Measurements from ENCODE around the gene LDHD.

Gene LDHD

GRCh38 chr16:75075688-75076268 lies 40.8 kb downstream of the LDHD start:
- no peak for DNase-seq

DNA sequence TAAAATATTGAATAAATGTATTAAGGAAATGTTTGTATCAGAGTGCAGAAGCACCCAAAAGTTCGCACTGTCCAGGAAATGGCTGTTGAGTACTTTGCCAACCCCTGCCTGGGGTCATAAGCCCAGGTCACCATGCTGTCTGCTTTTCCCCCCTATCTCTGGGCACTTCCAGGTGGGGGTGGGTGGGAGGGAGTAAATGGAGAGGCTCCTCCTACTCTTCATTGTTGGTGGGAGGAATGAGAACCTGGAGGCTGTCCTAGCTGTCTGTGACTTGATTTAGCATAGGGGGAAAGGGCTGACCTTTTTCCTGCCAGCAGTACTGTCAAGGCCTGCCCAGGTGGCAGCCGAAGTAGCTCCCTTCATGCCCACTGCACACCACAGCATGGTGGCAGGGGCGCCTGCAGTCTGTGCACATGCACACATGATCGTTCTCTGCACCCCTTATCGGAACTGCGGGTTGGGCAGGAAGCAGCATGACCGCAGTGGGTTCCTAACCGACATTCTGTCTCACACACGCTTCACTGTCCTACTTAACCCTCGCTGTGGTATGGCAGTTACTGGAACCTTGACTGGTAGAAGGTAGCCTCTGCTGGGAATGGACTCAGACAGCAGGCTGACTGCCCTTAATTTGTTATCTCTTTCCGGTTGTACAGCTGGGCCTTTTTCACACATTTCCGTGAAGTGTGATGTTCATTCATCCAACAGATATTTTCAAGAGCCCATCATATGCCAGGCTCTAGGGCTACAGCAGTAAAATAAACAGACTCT lies 41.5 kb downstream of the LDHD start:
- no peak for DNase-seq

- DNase-seq = no peak
These were observed 42.2 kb downstream of the LDHD start for GRCh38 chr16:75074304-75074793.

DNA sequence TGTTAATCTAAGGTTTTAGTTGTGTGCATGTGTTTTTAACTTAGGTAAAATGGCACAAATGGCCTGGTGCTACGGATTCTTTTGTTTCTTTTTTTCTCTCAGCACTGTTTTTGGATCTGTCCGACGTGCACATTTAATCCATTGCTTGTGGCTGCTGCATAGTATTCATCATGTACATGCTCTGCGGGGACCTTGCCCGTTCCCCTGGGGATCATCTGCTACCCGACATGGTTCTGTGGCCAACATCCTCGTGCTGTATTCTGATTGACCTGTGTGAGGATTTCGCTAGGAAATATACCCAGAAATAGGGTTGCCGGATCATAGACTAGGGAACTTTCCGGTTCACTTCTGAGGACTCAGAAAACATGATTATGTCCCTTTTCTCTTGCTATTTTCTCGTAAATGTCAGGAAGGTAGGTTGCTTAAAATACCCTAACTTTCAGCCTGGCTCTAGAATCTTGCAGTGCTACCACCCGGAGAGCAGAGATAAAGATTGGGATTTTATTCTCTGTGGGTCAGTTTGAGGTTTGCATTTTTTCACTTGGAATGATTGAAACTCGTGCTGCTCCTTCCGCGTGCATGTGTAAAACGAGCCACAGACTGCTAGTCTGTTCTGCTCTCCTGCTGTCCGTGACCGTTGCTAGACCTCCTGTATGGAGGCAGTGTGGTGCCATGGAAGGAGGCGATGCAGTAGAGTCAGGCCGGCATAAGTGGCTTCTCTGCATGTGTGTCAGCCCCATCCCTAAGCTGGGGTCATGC lies 42.9 kb downstream of the LDHD start:
- no peak for DNase-seq

- no peak for DNase-seq
These were observed 44.2 kb downstream of the LDHD start for GRCh38 chr16:75072239-75072947.

GRCh38 chr16:75071621-75072020 lies 45.0 kb downstream of the LDHD start:
- no peak for DNase-seq

GRCh38 chr16:75070012-75070841 lies 46.4 kb downstream of the LDHD start:
- no peak for DNase-seq

GRCh38 chr16:75068085-75069031 lies 48.2 kb downstream of the LDHD start:
- DNase-seq = no peak

GRCh38 chr16:75066861-75067447 lies 49.6 kb downstream of the LDHD start:
- DNase-seq = no peak

GRCh38 chr16:75065521-75066149 lies 50.9 kb downstream of the LDHD start:
- no peak for DNase-seq

DNA sequence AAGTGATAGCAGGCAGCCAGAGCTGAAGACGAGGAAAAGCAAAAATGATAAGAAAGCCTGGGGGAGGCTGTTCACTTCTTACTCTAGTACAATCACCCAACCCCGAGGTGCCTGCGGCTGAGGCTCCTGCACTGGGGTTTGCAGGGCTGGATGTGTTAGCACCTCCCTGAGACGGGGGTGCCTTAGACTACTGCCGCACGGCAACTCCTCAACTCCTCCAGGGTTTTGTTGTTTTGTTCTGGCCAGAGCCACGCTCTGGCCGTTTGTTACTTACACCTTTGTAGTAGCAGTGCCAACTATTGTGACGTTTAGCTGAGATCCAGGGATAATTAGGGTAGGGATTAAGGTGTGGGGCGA lies 51.5 kb downstream of the LDHD start:
- DNase-seq = no peak

DNA sequence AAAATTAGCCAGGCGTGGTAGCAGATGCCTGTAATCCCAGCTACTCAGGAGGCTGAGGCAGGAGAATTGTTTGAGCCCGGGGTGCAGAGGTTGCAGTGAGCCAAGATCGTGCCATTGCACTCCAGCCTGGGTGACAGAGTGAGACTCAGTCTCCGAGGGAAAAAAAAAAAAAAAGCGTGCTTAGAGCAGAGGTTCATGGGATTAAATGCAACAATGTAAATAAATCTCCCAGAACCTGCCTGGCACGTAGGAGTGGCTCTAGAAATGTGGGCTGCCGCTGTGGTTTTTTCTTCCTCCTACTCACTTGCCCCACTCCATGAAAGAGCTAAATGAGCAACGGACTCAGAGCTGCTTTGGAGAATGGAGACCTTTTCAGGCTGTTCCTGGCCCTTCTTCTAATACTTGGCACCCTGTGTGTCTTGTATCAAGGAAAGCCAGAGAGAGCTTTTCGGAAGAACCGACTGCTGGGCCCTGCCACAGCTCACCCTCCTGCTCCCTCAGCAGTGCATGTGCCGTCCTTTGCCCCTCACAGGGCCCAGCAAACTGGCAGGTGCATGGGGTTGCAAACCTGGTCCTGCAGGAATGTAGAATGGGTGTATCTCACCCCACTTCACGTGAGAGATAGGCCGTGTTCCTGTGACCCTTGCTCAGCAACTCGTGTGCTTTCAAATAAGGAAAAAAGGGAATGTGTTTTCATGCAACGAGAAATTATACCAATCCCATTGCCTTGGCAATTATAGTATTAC lies 52.0 kb downstream of the LDHD start:
- no peak for DNase-seq

DNA sequence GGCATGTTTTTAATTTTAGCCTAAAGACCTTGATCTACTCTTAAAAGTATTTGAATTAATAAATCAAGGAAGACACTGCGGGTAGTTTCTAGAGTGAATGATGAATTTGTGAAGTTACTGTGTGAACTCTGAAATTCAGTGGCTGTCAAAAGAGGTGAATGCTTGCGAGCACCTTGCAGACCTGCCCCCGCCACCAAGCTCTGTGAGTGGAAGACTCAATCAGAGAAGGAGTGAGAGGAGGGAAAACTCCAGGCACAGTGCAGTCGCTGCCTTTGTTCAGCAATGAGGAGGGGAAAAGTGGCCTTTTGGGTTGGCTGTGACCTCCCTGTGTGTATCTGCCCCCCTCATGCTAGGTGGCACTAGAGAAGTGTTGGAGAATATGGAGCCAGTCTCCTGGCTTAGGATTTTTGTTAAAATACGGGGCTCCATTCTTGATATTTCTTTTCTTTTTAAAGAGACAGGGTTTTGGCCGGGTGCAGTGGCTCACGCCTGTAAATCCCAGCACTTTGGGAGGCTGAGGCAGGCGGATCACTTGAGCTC lies 53.0 kb downstream of the LDHD start:
- DNase-seq = no peak

GRCh38 chr16:75062976-75063346 lies 53.6 kb downstream of the LDHD start:
- DNase-seq = no peak

DNA sequence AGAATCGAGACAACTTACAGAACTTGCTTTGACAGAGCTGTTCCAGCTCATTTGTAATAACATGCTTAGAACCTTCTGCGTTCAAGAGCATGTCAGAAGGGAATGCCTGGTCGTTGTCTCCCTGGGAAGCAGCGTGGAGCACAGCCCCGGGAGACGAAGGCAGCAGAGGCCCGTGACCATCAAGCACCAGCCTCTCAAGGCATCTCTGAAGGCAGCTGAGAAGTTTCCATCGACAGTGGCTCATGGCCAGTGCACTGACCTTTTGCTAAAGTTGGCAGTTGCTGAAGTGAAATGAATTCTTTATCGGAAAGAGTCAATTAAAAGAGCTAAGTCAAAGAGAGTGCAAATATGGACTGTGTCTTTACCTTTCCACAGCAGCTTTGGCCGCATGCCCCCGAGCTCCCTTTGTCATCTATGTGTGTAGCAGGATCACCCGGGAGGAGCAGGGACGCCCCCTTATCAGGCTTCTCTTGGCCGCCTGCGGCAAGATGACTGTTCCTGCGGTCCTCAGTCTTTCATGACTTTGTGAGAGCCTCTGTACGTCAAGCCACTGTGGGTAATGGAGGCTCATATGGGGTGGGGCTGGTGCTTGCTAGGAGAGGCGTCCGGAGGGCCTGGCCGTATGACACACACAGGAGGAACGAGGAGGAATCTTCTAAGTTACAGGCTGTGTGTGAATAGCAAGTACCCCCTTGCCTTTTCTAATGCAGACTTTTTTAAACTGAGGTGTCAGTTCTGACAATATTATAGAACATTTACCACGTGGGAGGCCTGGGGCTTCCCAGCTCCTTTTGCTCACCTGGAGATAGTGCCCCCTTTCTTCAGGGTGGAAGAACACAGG lies 54.2 kb downstream of the LDHD start:
- DNase-seq = no peak
